Fibroblast of the aortic adventitia (primary cell): ENCODE data around the gene DEDD2. TPM values are rescaled to one million over a fixed set of nuclear protein-coding genes. Genes with fewer than 3 reads are reported as not detected.

ENCODE experiments used
- DNase-seq: peaks from one replicate; pipeline ENCODE4 v3.0.0-alpha.2; 2010; ENCODE audit warnings: low read depth
- H3K4me3 ChIP-seq: 2 replicates; pipeline ENCODE4 v1.5.1; 2011; ENCODE audit warnings: low read depth, mild to moderate bottlenecking, control low read depth, low read length, moderate library complexity
- CTCF ChIP-seq: IDR thresholded peaks from 2 replicates; pipeline ENCODE4 v1.5.1; 2011; ENCODE audit warnings: mild to moderate bottlenecking, low read length, control low read depth, inconsistent platforms; ENCODE audit not compliant: insufficient read depth
- total RNA-seq: library from RNA; depleted of rRNA; stranded (reverse); fragments of >200 nt; gene quantifications from 2 replicates; pipeline ENCODE4 v1.2.3, GENCODE V29; 2012; ENCODE audit warnings: low replicate concordance

Gene DEDD2
- total RNA-seq, 1 donor = 11.1 TPM

- TF ChIP-seq CTCF = no peak
- no peak for DNase-seq
- H3K4me3 ChIP-seq = peak overlapping the region; percentile 64
Measured at GRCh38 chr19:42176649-42176989, 40.9 kb downstream of the DEDD2 start.

GRCh38 chr19:42175952-42176648 lies 41.4 kb downstream of the DEDD2 start:
- peak; percentile 25 for DNase-seq
- no peak for TF ChIP-seq CTCF
- peak overlapping the region; percentile 64 for H3K4me3 ChIP-seq

- no peak for DNase-seq
- H3K4me3 ChIP-seq = no peak overlapping the region
- TF ChIP-seq CTCF = no peak
Measured at GRCh38 chr19:42174958-42175734, 42.3 kb downstream of the DEDD2 start.

- H3K4me3 ChIP-seq = no peak overlapping the region
- TF ChIP-seq CTCF = no peak
- no peak for DNase-seq
Measured at GRCh38 chr19:42174188-42174587, 43.3 kb downstream of the DEDD2 start.

- TF ChIP-seq CTCF = no peak
- H3K4me3 ChIP-seq = no peak overlapping the region
- DNase-seq = no peak
Measured at GRCh38 chr19:42173695-42174094, 43.8 kb downstream of the DEDD2 start.

- DNase-seq = no peak
- TF ChIP-seq CTCF = no peak
- no peak overlapping the region for H3K4me3 ChIP-seq
Measured at GRCh38 chr19:42172261-42172660, 45.2 kb downstream of the DEDD2 start.
